ENCODE measurements around the gene STAM. TPM values are rescaled to one million over a fixed set of nuclear protein-coding genes. Genes with fewer than 3 reads are reported as not detected.
"Not testable (repeated sequence)": the region's sequence is repeated elsewhere in the genome, so short reads cannot be mapped to it uniquely, and the experiment has no call there.

Gene STAM
- total RNA-seq, 1 donor from 2014 or later = 23.3 TPM

DNA sequence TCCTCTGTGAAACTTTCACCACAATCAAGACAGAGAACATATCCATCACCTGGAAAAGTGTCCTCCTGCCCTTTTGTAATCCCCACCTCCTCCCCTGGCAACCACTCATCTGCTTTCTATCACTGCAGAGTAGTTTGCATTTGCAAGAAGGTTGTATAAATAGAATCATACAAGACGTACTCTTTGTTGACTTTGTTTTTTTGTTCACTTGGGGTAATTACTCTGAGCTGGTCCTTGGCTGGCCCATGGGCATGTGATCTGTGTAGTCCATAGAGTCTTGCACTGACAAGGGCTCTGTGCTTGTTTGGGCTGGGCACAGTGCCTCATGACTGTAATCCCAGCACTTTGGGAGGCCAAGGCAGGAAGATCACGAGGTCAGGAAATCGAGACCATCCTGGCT, 19.0 kb upstream of the STAM start:
- H3K27me3 Mint-ChIP-seq (ENCODE audit: insufficient read depth) = peaks cover 7% of the 10 kb centered on the region
- H3K27ac Mint-ChIP-seq = no peak overlapping the region
- no peaks in the 10 kb centered on the region for H3K36me3 Mint-ChIP-seq (ENCODE audit: low read depth)
- no peaks in the 10 kb centered on the region for H3K4me1 Mint-ChIP-seq (ENCODE audit: low read depth)
- no peak overlapping the region for H3K4me3 Mint-ChIP-seq
- no peaks in the 10 kb centered on the region for H3K9me3 Mint-ChIP-seq
- DNase-seq (ENCODE audit: low spot score) = no peak
- intact Hi-C loops (cut with micrococcal nuclease) = no loop called here

DNA sequence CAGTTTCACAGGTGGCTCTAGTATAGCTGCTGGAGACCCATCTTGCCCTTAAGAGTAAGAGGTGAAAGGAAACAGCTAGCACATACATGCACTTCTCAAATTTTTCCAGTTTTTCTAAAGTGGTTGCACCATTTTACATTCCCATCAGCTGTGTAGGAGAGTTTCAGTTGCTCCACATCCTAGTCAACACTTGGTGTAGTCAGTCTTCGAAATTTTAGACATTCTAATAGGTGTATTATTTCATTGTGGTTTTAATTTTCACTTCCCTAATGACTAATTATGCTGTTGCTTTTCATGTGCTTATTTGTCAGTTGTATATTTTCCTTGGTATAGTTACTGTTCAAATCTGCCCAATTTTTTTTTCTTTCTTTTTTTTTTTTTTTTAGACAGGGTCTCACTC, 17.3 kb upstream of the STAM start:
- Mint-ChIP-seq H3K4me1 (ENCODE audit: low read depth) (no peaks in the 10 kb centered on the region), H3K27ac (no peak overlapping the region), H3K9me3 (no peaks in the 10 kb centered on the region), H3K36me3 (ENCODE audit: low read depth) (no peaks in the 10 kb centered on the region), H3K4me3 (no peak overlapping the region), H3K27me3 (ENCODE audit: insufficient read depth) (peaks cover 5% of the 10 kb centered on the region)
- intact Hi-C loops (cut with micrococcal nuclease) = no loop called here
- no peak for DNase-seq (ENCODE audit: low spot score)

DNA sequence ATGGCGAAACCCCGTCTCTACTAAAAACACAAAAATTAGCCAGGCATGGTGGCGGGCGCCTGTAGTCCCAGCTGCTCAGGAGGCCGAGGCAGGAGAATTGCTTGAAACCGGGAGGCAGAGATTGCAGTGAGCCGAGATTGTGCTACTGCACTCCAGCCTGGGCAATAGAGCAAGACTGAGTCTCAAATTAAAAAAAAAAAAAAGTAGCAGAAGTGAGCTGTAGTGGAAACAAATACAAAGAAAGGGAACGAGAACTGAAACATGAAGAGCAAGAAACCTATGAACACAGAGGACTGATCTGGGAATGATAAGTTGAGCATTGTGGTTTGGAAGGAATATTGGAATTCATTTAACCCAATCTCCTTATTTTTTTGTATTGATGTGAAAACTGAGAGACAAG, 11.4 kb upstream of the STAM start:
- H3K36me3 Mint-ChIP-seq (ENCODE audit: low read depth); H3K4me3 Mint-ChIP-seq; H3K9me3 Mint-ChIP-seq; DNase-seq (ENCODE audit: low spot score); H3K4me1 Mint-ChIP-seq (ENCODE audit: low read depth); H3K27ac Mint-ChIP-seq; intact Hi-C loops (cut with micrococcal nuclease): not testable (repeated sequence)
- peaks cover 22% of the 10 kb centered on the region for H3K27me3 Mint-ChIP-seq (ENCODE audit: insufficient read depth)

DNA sequence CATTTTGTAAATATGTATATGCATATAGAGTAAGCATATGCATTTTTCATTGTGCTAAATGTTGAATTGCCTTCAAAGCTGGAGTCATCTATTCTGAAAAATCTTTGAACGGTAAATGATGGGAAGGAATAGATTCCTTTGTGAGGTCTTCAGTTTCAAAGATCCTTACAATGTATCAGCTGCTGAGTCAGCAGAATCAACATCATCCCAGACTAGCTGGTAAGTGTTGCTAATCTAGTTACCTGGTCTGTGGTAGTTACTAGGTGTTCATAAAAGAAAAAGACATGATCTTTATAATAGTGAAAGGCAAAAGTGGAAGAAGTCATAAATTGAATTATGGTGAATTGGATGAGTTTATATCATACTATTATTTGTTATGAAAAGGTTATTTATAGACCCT, 10.6 kb upstream of the STAM start:
- intact Hi-C loops (cut with micrococcal nuclease) = no loop called here
- Mint-ChIP-seq H3K9me3 (no peaks in the 10 kb centered on the region), H3K27ac (no peak overlapping the region)

DNA sequence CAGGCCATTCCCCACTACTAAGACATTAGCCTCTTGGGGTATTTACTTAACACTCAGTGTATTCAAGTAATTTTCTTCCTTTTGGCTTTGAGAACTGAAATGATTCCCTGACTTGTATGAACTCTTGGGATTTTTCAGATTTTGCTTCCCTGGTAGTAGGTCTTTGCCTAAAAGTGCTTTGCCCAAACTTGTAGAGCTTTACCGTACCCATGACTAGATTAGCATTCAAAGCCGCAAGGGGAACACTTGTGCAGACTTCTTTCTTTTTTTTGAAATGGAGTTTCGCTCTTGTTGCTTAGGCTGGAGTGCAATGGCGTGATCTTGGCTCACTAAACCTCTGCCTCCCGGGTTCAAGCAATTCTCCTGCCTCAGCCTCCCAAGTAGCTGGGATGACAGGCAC, 6.1 kb upstream of the STAM start:
- H3K27ac Mint-ChIP-seq = no peak overlapping the region
- DNase-seq (ENCODE audit: low spot score) = no peak
- peaks cover 22% of the 10 kb centered on the region for H3K27me3 Mint-ChIP-seq (ENCODE audit: insufficient read depth)
- no peak overlapping the region for H3K4me3 Mint-ChIP-seq
- H3K9me3 Mint-ChIP-seq = no peaks in the 10 kb centered on the region
- peaks cover 10% of the 10 kb centered on the region for H3K4me1 Mint-ChIP-seq (ENCODE audit: low read depth)
- intact Hi-C loops (cut with micrococcal nuclease) = no loop called here
- peaks cover 4% of the 10 kb centered on the region for H3K36me3 Mint-ChIP-seq (ENCODE audit: low read depth)

More for the DNA sequence above, 10.6 kb upstream of the STAM start:
- no peaks in the 10 kb centered on the region for H3K36me3 Mint-ChIP-seq (ENCODE audit: low read depth)
- no peak for DNase-seq (ENCODE audit: low spot score)
- peaks cover 22% of the 10 kb centered on the region for H3K27me3 Mint-ChIP-seq (ENCODE audit: insufficient read depth)
- H3K4me1 Mint-ChIP-seq (ENCODE audit: low read depth) = no peaks in the 10 kb centered on the region
- H3K4me3 Mint-ChIP-seq = no peak overlapping the region

DNA sequence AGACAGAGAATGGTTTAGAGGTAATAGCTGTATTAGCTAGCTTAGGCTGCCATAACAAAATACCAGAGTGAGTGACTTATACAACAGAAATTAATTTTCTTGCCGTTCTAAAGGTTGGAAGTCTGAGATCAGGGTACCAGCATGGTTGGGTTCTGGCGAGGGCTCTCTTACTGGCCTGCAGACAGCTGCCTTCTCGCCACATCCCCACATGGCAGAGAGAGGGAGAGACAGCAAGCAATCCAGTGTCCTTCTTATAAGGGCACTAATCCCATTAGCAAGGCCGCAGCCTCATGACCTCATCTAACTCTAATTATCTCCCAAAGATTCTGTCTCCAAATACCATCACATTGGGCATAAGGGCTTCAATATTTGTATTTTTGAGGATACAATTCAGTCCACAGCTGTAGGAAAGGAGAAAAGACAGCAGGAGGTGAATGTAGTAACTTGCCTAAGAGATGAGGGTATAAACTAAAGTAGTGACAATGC, 3.6 kb upstream of the STAM start:
- H3K4me3 Mint-ChIP-seq = no peak overlapping the region
- intact Hi-C loops (cut with micrococcal nuclease) = loop anchor here (5.0 to 10.0 kb wide), 5 partner anchors 128 to 1203 kb away; partner anchors contain the start of genes NSUN6, PTER and VIM
- H3K4me1 Mint-ChIP-seq (ENCODE audit: low read depth) = peaks cover 22% of the 10 kb centered on the region
- H3K27me3 Mint-ChIP-seq (ENCODE audit: insufficient read depth) = peaks cover 14% of the 10 kb centered on the region
- no peaks in the 10 kb centered on the region for H3K9me3 Mint-ChIP-seq
- H3K36me3 Mint-ChIP-seq (ENCODE audit: low read depth) = peaks cover 7% of the 10 kb centered on the region
- H3K27ac Mint-ChIP-seq = no peak overlapping the region
- DNase-seq (ENCODE audit: low spot score) = no peak

DNA sequence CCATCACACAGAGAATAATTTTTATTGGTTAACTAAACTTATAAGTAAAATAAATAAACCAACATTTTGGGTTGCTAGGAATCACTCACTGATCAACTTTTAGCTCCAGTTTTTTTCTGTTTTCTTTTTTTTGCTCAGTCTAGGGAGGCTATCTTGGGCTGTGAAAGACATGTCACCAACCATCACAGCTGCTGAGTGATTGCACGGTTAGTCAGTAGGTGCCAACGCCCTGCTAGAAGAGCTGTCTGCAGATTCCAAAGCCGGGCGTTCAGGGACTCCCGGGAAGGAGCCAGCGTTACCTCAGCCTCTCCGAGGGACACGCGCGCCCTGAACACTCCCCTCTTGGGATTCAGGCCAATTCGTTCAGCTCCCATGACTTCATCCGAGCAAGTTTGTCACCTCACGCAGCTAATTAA, 604 bp upstream of the STAM start:
- peaks cover 49% of the 10 kb centered on the region for H3K4me1 Mint-ChIP-seq (ENCODE audit: low read depth)
- intact Hi-C loops (cut with micrococcal nuclease) = loop anchor here (5.0 to 10.0 kb wide), 5 partner anchors 131 to 1206 kb away; partner anchors contain the start of genes NSUN6, PTER and VIM
- H3K27ac Mint-ChIP-seq = peak overlapping the region; percentile 100
- H3K36me3 Mint-ChIP-seq (ENCODE audit: low read depth) = peaks cover 14% of the 10 kb centered on the region
- peak overlapping the region; percentile 99 for H3K4me3 Mint-ChIP-seq
- H3K27me3 Mint-ChIP-seq (ENCODE audit: insufficient read depth) = no peaks in the 10 kb centered on the region
- DNase-seq (ENCODE audit: low spot score) = no peak
- peaks cover 4% of the 10 kb centered on the region for H3K9me3 Mint-ChIP-seq

DNA sequence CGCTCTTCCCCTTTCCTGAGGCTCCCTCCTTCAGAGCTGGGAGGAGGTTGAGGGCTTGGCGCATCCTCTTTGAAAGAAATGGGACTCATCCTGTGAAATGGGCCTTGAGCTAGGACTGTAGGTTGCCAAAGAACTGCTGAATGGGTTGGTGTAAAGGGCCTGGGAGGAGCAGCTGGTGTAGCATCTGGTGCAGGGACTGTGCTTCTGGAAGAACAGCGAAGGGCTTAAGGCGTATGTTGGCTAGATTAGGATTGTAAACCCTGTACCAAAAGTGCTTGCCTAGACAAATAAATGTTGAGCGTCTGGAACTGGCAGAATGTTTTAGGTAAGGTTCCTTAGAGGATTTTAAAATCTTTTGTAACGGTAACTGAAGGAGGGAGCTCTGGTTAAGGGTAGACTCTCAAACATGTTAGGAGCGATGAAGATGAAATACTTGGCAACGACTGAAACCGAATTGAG, 563 bp downstream of the STAM start:
- H3K36me3 Mint-ChIP-seq (ENCODE audit: low read depth) = peaks cover 23% of the 10 kb centered on the region
- peak overlapping the region; percentile 100 for H3K27ac Mint-ChIP-seq
- H3K4me1 Mint-ChIP-seq (ENCODE audit: low read depth) = peaks cover 61% of the 10 kb centered on the region
- H3K27me3 Mint-ChIP-seq (ENCODE audit: insufficient read depth) = no peaks in the 10 kb centered on the region
- intact Hi-C loops (cut with micrococcal nuclease) = loop anchor here (1.0 to 10.0 kb wide), 9 partner anchors 25 to 1207 kb away; partner anchors contain the start of genes HACD1, NSUN6, PTER and RSU1
- H3K4me3 Mint-ChIP-seq = peak overlapping the region; percentile 99
- H3K9me3 Mint-ChIP-seq = peaks cover 8% of the 10 kb centered on the region
- peak; percentile 14 for DNase-seq (ENCODE audit: low spot score)

DNA sequence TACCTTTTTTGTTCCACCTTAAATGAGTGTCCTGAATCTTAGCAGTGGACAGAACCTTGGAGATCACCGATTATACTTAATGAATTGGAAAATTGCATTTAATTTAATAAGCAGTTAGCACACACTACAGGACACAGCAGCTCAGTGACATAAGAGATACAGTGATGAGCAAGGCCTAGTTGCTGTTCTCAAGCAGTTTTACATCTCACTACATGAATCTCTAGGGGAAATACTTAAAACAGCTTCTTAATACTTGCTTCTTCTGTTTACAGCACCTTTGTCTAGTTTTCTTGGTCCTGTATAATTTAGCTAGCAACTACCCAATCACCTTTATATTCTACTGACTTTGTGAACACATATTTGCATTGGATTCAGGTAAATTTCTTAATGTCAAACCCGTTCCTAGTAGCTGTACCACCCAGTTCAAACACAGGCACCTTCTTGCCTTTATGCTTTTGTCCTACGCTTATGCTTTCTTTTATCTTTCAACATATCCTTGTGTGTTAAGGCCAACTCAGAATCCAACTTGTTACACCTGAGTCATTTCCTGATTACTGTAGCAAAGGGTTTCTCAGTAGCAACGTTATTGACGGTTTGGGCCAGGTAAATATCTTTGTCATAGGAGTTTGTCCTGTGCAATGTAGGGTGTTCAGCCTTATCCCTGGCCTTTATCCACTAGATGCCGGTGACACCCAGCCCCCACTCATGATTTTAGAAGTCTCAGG, 1.8 kb downstream of the STAM start:
- Mint-ChIP-seq H3K4me1 (ENCODE audit: low read depth) (peaks cover 71% of the 10 kb centered on the region), H3K27me3 (ENCODE audit: insufficient read depth) (no peaks in the 10 kb centered on the region), H3K9me3 (peaks cover 8% of the 10 kb centered on the region), H3K27ac (peak overlapping the region; percentile 100), H3K36me3 (ENCODE audit: low read depth) (peaks cover 30% of the 10 kb centered on the region), H3K4me3 (peak overlapping the region; percentile 99)
- peak; percentile 8 for DNase-seq (ENCODE audit: low spot score)
- intact Hi-C loops (cut with micrococcal nuclease) = loop anchor here (10.0 kb wide), 1 partner anchor 621 kb away; no protein-coding TSS in a partner anchor

DNA sequence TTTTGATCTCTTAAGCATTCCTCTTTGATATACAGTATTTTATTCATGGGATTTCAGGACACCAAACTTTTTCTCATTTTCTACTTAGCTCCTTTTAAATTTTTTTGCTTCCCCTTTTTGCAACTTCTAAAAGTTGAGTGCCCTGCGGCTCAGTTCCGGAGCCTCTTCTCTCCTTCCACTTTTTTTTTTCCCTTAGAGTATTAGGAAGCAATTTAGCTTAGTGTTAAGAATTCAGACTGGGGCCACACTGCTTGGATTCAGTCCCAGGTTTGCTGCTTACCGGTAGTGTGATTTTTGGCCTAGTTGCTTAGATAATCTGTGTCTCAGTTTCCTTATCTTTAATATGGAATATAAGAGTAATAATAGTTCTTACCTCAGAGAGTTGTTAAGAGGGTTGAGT, 3.4 kb downstream of the STAM start:
- H3K9me3 Mint-ChIP-seq = peaks cover 8% of the 10 kb centered on the region
- DNase-seq (ENCODE audit: low spot score) = no peak
- intact Hi-C loops (cut with micrococcal nuclease) = loop anchor here (10.0 kb wide), 1 partner anchor 623 kb away; no protein-coding TSS in a partner anchor
- peaks cover 75% of the 10 kb centered on the region for H3K4me1 Mint-ChIP-seq (ENCODE audit: low read depth)
- no peaks in the 10 kb centered on the region for H3K27me3 Mint-ChIP-seq (ENCODE audit: insufficient read depth)
- H3K27ac Mint-ChIP-seq = peak overlapping the region; percentile 66
- H3K4me3 Mint-ChIP-seq = peak overlapping the region; percentile 12
- peaks cover 42% of the 10 kb centered on the region for H3K36me3 Mint-ChIP-seq (ENCODE audit: low read depth)

DNA sequence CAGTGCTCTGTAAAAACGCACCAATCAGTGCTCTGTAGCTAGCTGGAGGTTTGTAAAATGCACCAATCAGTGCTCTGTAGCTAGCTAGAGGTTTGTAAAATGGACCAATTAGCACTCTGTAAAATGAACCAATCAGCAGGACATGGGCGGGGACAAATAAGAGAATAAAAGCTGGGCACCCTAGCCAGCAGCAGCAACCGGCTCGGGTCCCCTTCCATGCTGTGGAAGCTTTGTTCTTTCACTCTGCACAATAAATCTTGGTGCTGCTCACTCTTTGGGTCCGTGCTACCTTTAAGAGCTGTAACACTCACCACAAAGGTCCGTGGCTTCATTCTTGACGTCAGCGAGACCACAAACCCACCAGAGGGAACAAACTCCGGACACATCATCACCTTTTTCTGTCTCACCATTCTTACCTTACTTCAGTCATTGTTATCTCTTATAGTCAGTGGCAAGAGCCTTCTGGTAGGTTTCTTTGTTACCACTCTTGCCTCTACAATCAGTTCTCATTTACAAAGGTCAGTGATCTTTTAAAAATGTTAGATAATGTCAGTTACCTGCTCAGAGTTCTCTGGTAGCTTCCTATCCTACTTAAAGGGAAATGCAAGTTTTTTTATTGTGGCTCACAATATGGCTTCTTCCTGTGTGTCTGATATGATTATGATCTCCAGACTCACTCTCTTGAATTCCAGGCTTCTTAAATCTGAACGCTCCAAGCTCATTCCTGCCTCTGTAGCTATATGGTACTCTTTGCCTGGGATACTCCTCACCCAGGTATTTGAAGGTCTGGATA, 4.5 kb downstream of the STAM start:
- Mint-ChIP-seq H3K36me3 (ENCODE audit: low read depth) (peaks cover 51% of the 10 kb centered on the region), H3K9me3 (peaks cover 16% of the 10 kb centered on the region), H3K27me3 (ENCODE audit: insufficient read depth) (no peaks in the 10 kb centered on the region), H3K4me3 (peak overlapping the region; percentile 59), H3K4me1 (ENCODE audit: low read depth) (peaks cover 78% of the 10 kb centered on the region), H3K27ac (peak overlapping the region; percentile 82)
- peak; percentile 34 for DNase-seq (ENCODE audit: low spot score)
- intact Hi-C loops (cut with micrococcal nuclease) = loop anchor here (10.0 kb wide), 1 partner anchor 624 kb away; no protein-coding TSS in a partner anchor

DNA sequence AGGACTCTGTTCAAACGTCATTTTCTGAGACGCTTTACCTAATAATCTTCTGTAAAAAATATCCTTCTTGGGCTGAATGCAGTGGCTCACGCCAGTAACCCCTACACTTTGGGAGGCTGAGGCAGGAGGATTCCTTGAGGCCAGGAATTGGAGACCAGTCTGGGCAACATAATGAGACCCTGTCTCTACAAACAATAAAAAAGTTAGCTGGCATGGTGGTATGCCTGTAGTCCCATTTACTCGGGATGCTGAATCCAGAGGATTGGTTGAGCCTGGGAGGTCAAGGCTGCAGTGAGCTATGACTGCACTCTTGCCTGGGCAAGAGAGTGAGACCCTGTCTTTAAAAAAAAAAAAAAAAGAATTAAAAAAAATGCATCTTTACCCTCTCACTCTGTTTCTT, 5.1 kb downstream of the STAM start:
- H3K9me3 Mint-ChIP-seq = peaks cover 21% of the 10 kb centered on the region
- peaks cover 56% of the 10 kb centered on the region for H3K36me3 Mint-ChIP-seq (ENCODE audit: low read depth)
- H3K4me1 Mint-ChIP-seq (ENCODE audit: low read depth) = peaks cover 84% of the 10 kb centered on the region
- no peak for DNase-seq (ENCODE audit: low spot score)
- H3K27me3 Mint-ChIP-seq (ENCODE audit: insufficient read depth) = no peaks in the 10 kb centered on the region
- H3K27ac Mint-ChIP-seq = peak overlapping the region; percentile 82
- H3K4me3 Mint-ChIP-seq = peak overlapping the region; percentile 59
- intact Hi-C loops (cut with micrococcal nuclease) = loop anchor here (10.0 kb wide), 1 partner anchor 624 kb away; no protein-coding TSS in a partner anchor

All from activated T-helper 1 cell treated with anti-CD3 and anti-CD28 coated beads, Interleukin-12 subunit alpha, Interleukin-12 subunit beta, Interleukin-2, Interleukin-4 antibody, amounts not matched to agents 30 ng/mL and 10 ng/mL and 1 ng/mL, durations not matched to agents 14 hours and 24 hours and 36 hours (primary cell).